ENCODE data around the gene ZNF33A.

The ZNF33A gene
- long read RNA-seq, full-length matches to known transcripts = 39 of 63 reads
- long read RNA-seq, partial matches to known transcripts = 1 of 63 reads
- long read RNA-seq, other reads (novel, unspliced or antisense) = 23 of 63 reads

DNA sequence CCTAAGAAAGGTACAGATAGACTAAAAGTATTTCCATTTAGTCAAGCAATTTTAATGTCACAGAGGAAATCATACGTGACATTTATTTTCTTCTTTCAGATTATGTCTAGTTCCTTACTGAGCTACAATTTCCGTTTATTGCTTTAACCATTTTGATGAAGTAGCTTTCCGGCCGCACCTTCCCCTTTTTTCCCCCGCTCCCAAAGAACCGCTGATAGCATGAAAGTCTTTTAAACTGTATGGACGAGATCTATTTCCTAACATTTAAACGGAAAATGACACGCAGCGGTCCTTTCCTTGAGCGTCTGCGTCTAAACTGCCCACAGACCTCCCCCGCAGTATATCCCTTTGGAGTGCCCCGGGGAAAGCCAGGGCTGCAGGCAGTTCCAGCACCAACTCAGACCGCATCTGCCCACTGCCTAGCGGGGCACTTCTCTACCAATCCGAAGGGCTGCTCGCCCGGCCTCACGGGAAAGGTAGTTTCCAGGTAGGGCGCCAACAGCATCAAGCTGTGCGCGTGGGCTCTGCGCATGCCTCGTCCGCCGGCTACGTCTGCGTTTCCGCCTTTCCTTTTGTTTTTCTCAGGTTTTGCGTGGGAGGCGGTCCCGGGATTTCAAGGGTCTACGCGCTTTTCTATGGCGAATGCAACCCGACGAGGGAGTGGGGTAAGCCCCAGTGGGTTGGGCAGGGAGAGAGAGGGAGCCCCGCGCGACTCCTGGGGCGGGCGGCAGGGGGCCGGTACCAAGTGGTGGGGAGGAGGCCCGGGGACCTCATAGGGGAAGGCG, at the start of gene ZNF33A:
TSS of gene ZNF33A (plus strand) at position 557 of the 785 bp plus-strand sequence. CDS start 1,667 bp downstream, outside the sequence.
- peak within 1 kb of the TSS; percentile 64 for H3K4me3 ChIP-seq (replicated peaks; ENCODE audit: insufficient read depth, low read length)
- DNase-seq (ENCODE audit: low read depth in 1 of 2, low spot score in 1 of 2) = peak; percentile 90 to 94
- H3K27ac ChIP-seq (replicated peaks) = peak within 1 kb of the TSS; percentile 96
- no peaks in the 10 kb centered on the region for H3K27me3 ChIP-seq (ENCODE audit: insufficient read depth, poor library complexity, severe bottlenecking)
- no peak; the same call in 1 of the 2 replicates for TF ChIP-seq POLR2AphosphoS5 (IDR thresholded peaks at IDR 0.05; ENCODE audit: low read depth)
- peak; percentile 38 for TF ChIP-seq REST (IDR thresholded peaks at IDR 0.05; ENCODE audit: insufficient replicate concordance, low read depth)
- TF ChIP-seq SPI1 (IDR thresholded peaks at IDR 0.05; ENCODE audit: borderline replicate concordance, low read depth) = peak; percentile 74
- peak; percentile 26; the same call in 1 of the 2 replicates for TF ChIP-seq GABPA (IDR thresholded peaks at IDR 0.05; ENCODE audit: low read depth)
- TF ChIP-seq CTCF (IDR thresholded peaks at IDR 0.05; ENCODE audit: insufficient read depth, low read length) = no peak

DNA sequence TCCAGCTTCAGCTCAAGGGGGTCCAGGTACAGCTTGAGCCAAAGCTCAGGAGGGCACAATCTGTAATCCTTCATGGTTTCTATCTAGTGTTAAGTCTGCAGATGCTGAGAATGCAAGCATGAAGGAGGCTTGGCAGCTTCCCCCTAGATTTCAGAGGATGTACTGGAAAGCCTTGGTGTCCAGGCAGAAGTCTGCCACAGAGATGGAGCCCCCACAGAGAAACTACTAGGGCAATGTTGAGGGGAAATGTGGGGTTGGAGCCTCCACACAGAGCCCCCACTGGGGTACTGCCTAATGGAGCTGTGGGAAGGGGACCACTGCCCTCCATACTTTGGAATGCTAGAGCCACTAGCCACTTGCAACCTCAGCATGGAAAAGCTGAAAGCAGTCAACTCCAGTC, 45.5 kb upstream of the ZNF33A start:
- TF ChIP-seq SPI1 (IDR thresholded peaks at IDR 0.05; ENCODE audit: borderline replicate concordance, low read depth) (no peak), CTCF (IDR thresholded peaks at IDR 0.05; ENCODE audit: insufficient read depth, low read length) (no peak), GABPA (IDR thresholded peaks at IDR 0.05; ENCODE audit: low read depth) (no peak), REST (IDR thresholded peaks at IDR 0.05; ENCODE audit: insufficient replicate concordance, low read depth) (no peak), POLR2AphosphoS5 (IDR thresholded peaks at IDR 0.05; ENCODE audit: low read depth) (no peak)
- no peak for DNase-seq (ENCODE audit: low read depth in 1 of 2, low spot score in 1 of 2)
- Histone ChIP-seq H3K27me3 (ENCODE audit: insufficient read depth, poor library complexity, severe bottlenecking) (no peaks in the 10 kb centered on the region), H3K27ac (replicated peaks) (no peak overlapping the region), H3K4me3 (replicated peaks; ENCODE audit: insufficient read depth, low read length) (no peak overlapping the region)

DNA sequence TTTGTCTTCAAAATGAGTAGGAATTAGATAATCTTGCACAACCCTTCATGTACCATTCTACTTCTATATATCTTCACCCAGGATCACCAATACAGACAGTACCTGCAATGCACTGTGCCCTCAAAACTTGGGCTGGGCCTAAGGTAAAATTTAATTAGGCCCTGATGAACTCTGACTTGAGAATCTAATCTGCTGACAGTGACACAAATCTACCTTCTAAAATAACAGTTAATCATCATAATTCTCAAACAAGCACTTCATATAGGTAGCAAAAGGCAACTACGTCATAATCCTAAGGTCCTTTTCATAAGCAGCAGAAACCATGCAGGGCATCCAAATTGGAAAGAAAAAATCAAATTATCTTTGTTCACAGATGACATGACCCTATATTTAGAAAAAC, 38.1 kb upstream of the ZNF33A start:
- TF ChIP-seq GABPA (IDR thresholded peaks at IDR 0.05; ENCODE audit: low read depth) (no peak), REST (IDR thresholded peaks at IDR 0.05; ENCODE audit: insufficient replicate concordance, low read depth) (no peak), CTCF (IDR thresholded peaks at IDR 0.05; ENCODE audit: insufficient read depth, low read length) (no peak), POLR2AphosphoS5 (IDR thresholded peaks at IDR 0.05; ENCODE audit: low read depth) (no peak), SPI1 (IDR thresholded peaks at IDR 0.05; ENCODE audit: borderline replicate concordance, low read depth) (no peak)
- Histone ChIP-seq H3K27ac (replicated peaks) (no peak overlapping the region), H3K4me3 (replicated peaks; ENCODE audit: insufficient read depth, low read length) (no peak overlapping the region), H3K27me3 (ENCODE audit: insufficient read depth, poor library complexity, severe bottlenecking) (no peaks in the 10 kb centered on the region)
- DNase-seq (ENCODE audit: low read depth in 1 of 2, low spot score in 1 of 2) = no peak
